HG02610 (cell line): Measurements from ENCODE around the gene YEATS2.
A peak's percentile ranks its signal among the peaks of the same experiment; 100 is the strongest.
"Not testable (repeated sequence)": the region's sequence is repeated elsewhere in the genome, so short reads cannot be mapped to it uniquely, and the experiment has no call there.

Experiments
- ATAC-seq: cut with Tn5 transposase; IDR thresholded peaks from one replicate; pipeline ENCODE4 v1.9.1; 2021; ENCODE audit warnings: mild to moderate bottlenecking, moderate library complexity; ENCODE audit not compliant: unreplicated experiment

The YEATS2 gene

GRCh38 chr3:183697610-183698317, at the start of gene YEATS2:
Gene YEATS2 (plus strand): TSS chr3:183697797. CDS start chr3:183715163, 17,366 bp downstream.
- ATAC-seq: peak; percentile 85

DNA sequence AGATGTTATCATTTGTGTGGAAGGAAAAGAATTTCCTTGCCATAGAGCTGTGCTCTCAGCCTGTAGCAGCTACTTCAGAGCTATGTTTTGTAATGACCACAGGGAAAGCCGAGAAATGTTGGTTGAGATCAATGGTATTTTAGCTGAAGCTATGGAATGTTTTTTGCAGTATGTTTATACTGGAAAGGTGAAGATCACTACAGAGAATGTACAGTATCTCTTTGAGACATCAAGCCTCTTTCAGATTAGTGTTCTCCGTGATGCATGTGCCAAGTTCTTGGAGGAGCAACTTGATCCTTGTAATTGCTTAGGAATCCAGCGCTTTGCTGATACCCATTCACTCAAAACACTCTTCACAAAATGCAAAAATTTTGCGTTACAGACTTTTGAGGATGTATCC, 47.0 kb upstream of the YEATS2 start:
- ATAC-seq: no peak

DNA sequence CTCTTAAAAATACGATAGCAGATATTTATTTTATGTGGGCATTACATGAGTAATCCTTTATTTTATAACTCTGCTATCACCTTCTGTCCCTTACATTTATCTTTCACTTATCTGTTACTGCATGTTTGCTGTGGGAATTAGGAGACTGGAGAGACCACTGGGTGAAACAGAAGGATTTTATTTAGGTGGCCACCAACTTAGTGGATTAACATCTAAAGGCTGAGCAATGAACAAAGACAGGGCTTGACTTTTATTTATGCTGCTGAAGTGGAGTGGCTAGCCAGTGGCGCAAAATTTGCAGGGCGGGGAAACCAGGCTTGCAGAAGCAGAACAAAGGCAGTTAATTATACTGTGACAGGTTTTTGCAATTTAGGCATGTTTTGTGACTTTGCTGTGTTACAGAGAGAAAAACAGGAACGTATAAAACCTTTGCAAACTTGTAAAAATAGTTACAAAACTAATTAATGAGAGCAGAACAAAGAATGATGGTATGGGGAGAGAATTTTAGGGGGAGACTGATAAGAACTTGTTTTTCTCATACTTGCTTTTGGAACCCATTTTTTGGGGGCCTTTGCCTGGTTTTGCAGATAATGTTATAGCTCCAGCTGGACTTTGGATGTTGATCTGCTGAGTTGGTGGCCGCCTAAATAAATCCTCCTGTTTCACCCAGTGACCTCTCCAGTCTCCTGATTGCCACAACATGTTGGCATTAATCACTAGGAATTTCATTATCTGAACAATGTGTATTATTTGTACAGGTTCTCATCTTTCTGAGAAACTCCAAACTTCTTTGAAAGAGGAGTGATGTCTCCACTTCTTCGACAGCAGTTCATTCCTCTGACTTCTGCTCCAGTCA, 44.2 kb upstream of the YEATS2 start:
- ATAC-seq: no peak

- ATAC-seq: no peak
Observed at GRCh38 chr3:183654727-183655126, 42.9 kb upstream of the YEATS2 start.

DNA sequence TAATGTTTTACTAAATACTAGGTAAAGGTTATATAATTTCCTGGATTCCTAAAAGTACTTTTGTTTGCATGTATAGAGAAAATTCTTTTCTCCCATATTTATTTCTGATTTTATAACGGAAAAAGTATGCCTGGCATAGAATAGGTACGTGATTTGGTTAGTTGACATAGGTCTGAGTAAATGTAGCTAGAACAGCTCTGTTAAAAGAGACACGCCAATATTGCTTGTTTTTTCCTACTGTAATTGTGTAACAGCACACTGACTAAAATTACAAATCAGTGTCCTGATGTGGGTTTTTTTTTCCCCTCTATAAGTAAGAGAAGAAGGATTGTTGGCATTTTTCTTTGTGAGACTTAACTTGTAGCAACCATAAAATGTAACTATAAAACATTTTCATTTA, 35.5 kb upstream of the YEATS2 start:
- ATAC-seq: no peak

- ATAC-seq: no peak
Observed at GRCh38 chr3:183664913-183665381, 32.6 kb upstream of the YEATS2 start.

GRCh38 chr3:183680061-183680460, 17.5 kb upstream of the YEATS2 start:
- no peak for ATAC-seq

GRCh38 chr3:183687705-183688104, 9.9 kb upstream of the YEATS2 start:
- no peak for ATAC-seq

GRCh38 chr3:183688874-183689273, 8.7 kb upstream of the YEATS2 start:
- no peak for ATAC-seq

DNA sequence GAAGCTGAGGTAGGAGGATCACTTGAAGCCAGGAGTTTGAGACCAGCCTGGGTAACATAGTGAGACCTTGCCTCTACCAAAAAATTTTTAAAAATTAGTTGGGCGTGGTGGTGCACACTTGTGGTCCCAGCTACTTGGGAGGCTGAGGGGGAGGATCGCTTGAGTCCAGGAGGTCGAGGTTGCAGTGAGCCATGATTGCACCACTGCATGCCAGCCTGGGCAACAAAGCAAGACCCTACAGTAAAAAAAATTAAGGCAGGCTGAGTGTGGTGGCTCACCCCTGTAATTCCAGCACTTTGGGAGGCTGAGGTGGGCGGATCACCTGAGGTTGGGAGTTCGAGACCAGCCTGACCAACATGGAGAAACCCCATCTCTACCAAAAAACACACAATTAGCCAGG, 8.0 kb upstream of the YEATS2 start:
- not testable (repeated sequence) for ATAC-seq

GRCh38 chr3:183690402-183690995, 7.1 kb upstream of the YEATS2 start:
- no peak for ATAC-seq

- no peak for ATAC-seq
Observed at GRCh38 chr3:183692436-183692835, 5.2 kb upstream of the YEATS2 start.

DNA sequence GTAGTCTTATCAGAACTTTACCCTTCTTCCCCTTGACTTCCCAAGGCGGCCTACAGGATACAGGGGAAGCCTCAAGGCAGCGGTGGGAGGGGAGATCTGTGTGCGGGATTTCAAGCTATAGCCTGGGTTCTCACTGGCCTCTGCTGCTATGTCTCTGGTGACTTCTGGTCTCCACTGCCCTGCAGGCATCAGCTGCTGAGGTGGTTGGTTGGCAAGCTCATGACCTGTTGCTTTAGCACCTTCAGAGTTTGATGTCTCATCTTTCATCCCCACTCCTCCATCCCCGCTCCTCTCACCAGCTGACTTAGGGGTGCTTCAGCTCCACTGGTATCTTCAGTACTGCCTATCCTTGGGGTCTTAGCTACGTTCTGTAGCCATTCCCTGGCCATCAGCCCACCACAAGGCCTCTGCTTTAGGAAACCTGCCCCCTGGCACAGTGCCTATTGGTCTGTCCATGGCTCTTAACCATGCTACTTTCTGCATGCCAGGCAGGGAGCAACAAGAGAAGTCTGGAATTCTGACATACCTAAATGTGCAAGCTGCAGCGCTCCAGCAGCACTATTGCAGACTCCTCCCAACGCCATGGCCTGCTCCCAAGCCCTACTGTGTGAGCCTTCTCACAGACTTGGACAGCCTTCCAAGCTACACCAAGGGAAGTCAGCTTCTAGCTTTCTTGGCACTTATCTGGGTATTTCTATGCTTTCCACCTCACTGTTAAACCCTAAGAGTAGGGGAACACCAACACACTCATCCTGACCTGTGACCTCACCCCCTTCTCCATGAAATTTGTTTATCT, 1.8 kb upstream of the YEATS2 start:
- ATAC-seq: no peak

DNA sequence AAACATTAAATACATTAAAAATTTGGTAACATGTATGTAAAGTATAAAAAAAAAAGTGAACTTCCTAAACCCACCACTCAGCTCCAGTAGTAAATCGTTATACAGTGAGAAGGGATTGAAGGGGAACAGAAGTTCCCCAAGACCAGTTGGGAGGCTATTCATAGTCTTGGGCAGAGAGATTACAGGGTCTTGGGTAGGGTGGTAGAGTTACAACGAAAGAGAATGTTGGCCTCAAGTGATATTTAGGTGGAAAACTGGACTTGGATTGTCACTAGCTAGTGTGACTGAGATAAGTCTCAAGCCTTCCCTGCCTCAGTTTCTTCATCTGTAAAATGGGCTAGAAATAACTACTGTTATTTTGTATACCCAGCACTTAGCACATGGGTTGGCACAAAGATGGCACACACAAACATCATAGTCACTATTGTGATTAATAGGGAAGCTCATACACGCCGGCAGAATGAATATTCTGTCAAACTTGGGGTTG, 431 bp upstream of the YEATS2 start:
- no peak for ATAC-seq

DNA sequence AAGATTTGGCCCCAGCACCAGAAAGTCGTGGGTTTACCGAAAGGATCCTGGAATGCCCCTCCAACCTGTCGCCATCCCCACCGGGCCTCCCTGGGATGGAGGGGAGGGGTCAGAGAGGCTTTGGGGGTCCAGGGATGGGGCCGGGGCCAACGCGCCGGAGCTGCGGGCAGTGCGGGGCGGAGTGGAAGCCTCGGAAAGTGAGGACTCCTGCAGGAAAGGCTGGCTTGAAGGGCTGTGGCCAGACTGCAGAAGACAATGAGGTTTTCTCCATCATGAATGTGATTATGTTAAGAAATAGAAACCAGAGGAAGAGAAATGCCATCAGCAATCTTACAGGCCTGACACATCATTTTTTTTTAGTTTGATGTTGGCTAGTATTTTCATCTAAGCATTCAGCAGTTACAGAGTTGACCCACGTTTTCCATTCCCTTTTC, 738 bp downstream of the YEATS2 start:
- ATAC-seq: peak; percentile 23

DNA sequence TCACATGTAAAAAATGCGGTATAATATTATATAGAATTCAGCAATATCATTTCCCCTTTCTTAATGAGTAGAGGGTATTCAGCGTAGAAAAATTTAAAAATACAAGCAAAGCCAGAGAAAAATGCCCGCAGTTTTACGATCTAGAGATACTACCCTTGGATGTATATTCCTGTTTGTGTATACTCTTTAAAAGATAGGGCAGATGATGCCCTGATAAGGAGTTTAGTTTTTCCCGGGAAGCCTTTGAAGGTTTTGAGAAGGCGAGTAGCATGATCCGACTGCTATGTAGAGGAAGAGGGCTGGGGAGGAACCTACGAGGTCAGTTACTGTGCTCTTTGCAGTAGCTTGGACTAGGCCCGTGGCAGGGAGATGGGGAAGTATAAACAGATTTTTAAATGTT, 1.2 kb downstream of the YEATS2 start:
- no peak for ATAC-seq

DNA sequence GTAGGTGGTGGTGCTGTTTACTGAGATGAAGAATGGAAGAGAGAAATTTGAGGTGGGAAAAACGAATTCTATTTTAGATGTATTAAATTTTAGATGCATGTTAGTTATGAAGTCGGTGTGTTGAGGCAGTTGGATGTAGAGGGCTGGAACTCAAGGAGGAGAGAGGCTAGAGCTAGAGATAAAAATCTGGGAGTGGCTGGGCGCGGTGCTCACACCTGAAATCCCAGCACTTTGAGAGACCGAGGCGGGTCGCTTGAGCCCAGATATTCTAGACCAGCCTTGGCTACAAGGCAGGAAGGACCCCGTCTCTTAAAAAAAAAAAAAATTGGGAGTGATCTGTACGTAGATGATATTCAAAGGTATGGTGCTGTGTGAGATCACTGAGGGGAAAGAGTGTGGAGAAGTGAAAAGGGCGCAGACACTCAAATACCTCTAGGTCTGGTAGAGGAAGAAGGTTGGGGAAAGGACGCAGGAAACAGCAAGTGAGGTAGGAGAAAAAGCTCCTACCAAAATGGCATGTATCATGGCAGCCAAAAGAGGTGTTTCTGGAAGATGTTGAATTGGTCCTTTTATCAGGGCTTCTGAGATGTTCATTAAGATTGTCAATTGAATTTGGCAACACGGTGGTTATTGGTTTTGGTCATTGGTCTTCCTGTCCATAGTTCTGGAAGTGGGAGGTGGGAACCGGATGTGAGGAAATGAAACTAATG, 1.8 kb downstream of the YEATS2 start:
- ATAC-seq: no peak

DNA sequence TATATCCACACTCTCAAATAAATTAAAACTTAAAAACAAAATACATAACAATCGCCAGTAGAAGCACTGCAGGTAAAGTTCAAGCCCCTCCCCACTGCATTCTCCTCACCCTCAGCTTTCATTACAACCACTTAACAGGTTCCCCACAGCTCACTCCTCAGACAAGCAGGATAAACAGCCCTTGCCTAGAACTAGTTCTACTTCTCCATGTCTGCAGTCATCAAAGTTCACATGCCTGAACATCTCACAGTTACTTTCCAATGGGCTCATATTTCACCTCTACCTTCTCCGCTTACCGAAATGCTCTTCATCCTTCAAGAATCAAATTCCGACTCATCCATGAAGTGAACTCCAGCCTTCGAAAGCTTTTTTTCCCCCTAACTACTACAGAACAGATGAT, 4.1 kb downstream of the YEATS2 start:
- ATAC-seq: no peak

DNA sequence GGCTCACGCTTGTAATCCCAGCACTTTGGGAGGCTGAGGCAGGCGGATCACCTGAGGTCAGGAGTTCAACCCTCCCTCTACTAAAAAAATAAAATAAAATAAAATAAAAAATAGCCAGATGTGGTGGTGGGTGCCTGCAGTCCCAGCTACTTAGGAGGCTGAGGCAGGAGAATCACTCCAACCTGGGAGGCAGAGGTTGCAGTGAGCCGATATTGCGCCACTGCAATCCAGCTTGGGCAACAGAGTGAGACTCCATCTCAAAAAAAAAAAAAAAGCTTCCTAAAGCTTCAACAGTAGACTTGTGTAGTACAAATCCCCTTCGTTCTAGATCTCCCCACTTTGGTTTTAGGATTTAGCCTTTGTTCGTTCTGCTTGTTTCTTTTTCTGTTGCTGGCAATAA, 6.3 kb downstream of the YEATS2 start:
- not testable (repeated sequence) for ATAC-seq

DNA sequence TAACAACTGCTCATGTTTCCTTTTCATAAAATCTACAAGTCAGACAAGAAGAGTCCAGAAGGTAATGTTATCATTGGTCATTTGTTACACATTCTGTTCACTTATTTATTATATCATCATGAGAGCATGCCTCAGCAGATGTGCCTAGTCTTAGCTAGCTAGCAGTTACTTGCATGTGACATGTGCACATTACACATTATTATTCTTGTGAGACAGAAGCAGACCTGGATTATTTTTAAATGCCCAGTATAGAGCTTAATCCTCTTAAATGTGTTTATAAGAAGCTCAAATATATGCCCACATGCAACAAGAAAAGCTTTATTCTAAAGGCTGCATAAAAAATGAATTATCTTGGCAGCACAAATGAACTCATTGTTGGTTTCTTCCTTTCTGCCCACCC, 12.6 kb downstream of the YEATS2 start:
- ATAC-seq: no peak
